Loucy (cell line): ENCODE data around the gene NARF.

ENCODE experiments used
- EZH2phosphoT487 ChIP-seq: fragments of 200-600 bp; IDR thresholded peaks from 2 replicates; pipeline ENCODE4 v1.6.1; 2018; ENCODE audit warnings: antibody characterized with exemption, mild to moderate bottlenecking, moderate library complexity, borderline replicate concordance
- TF ChIP-seq, protein P1 (sequence below): fragments of 200-600 bp; sonication (generic); conservative IDR thresholded peaks from 2 replicates; pipeline ENCODE4 v1.5.1; 2014; ENCODE audit warnings: mild to moderate bottlenecking, antibody characterized with exemption, low read length

- TF ChIP-seq, protein P1, sequence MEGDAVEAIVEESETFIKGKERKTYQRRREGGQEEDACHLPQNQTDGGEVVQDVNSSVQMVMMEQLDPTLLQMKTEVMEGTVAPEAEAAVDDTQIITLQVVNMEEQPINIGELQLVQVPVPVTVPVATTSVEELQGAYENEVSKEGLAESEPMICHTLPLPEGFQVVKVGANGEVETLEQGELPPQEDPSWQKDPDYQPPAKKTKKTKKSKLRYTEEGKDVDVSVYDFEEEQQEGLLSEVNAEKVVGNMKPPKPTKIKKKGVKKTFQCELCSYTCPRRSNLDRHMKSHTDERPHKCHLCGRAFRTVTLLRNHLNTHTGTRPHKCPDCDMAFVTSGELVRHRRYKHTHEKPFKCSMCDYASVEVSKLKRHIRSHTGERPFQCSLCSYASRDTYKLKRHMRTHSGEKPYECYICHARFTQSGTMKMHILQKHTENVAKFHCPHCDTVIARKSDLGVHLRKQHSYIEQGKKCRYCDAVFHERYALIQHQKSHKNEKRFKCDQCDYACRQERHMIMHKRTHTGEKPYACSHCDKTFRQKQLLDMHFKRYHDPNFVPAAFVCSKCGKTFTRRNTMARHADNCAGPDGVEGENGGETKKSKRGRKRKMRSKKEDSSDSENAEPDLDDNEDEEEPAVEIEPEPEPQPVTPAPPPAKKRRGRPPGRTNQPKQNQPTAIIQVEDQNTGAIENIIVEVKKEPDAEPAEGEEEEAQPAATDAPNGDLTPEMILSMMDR, result no peak
- TF ChIP-seq EZH2phosphoT487, result no peak
Measured at GRCh38 chr17:82445542-82445941, 13.0 kb upstream of the NARF start.
